BE2C (cell line): ENCODE results near the gene YY1AP1.
"Not testable (repeated sequence)": the region's sequence is repeated elsewhere in the genome, so short reads cannot be mapped to it uniquely, and the experiment has no call there.

Experiments
- DNase-seq: peaks from one replicate; pipeline ENCODE4 v3.0.0-alpha.2; 2020
- H3K27me3 ChIP-seq: fragments of 250-450 bp; sonication (Bioruptor Pico); 2 replicates; pipeline ENCODE4 v1.5.1; 2020; ENCODE audit warnings: mild to moderate bottlenecking
- H3K36me3 ChIP-seq: fragments of 250-450 bp; sonication (Bioruptor Pico); 2 replicates; pipeline ENCODE4 v1.5.1; 2020; ENCODE audit warnings: mild to moderate bottlenecking
- H3K4me1 ChIP-seq: fragments of 250-450 bp; sonication (Bioruptor Pico); 2 replicates; pipeline ENCODE4 v1.5.1; 2020
- H3K4me3 ChIP-seq: 2 replicates; pipeline ENCODE4 v1.5.1; 2011; ENCODE audit warnings: low read depth, low read length
- H3K9me3 ChIP-seq: fragments of 250-450 bp; sonication (Bioruptor Pico); 2 replicates; pipeline ENCODE4 v1.5.1; 2020
- CTCF ChIP-seq: IDR thresholded peaks from 2 replicates; pipeline ENCODE4 v1.5.1; 2012; ENCODE audit warnings: mild to moderate bottlenecking, low read depth, low read length

The YY1AP1 gene

GRCh38 chr1:155681776-155682175 is 6.8 kb downstream of the YY1AP1 start:
- no peak for TF ChIP-seq CTCF
- Histone ChIP-seq H3K4me1 (no peaks in the 10 kb centered on the region), H3K27me3 (no peaks in the 10 kb centered on the region), H3K4me3 (no peak overlapping the region), H3K9me3 (no peaks in the 10 kb centered on the region), H3K36me3 (peaks cover 37% of the 10 kb centered on the region)
- no peak for DNase-seq

- DNase-seq: no peak
- no peaks in the 10 kb centered on the region for H3K9me3 ChIP-seq
- H3K4me1 ChIP-seq: no peaks in the 10 kb centered on the region
- H3K4me3 ChIP-seq: no peak overlapping the region
- TF ChIP-seq CTCF: no peak
- H3K27me3 ChIP-seq: no peaks in the 10 kb centered on the region
- peaks cover 46% of the 10 kb centered on the region for H3K36me3 ChIP-seq
Measured at GRCh38 chr1:155680531-155680930, 8.0 kb downstream of the YY1AP1 start.

- not testable (repeated sequence) for H3K4me1 ChIP-seq, DNase-seq, H3K9me3 ChIP-seq, H3K27me3 ChIP-seq, H3K4me3 ChIP-seq
- H3K36me3 ChIP-seq: peaks cover 59% of the 10 kb centered on the region
Measured at GRCh38 chr1:155678992-155679391, 9.6 kb downstream of the YY1AP1 start.

- Histone ChIP-seq H3K4me3 (no peak overlapping the region), H3K36me3 (peaks cover 67% of the 10 kb centered on the region), H3K27me3 (no peaks in the 10 kb centered on the region), H3K9me3 (no peaks in the 10 kb centered on the region), H3K4me1 (no peaks in the 10 kb centered on the region)
- DNase-seq: no peak
- no peak for TF ChIP-seq CTCF
Measured at GRCh38 chr1:155678027-155678426, 10.5 kb downstream of the YY1AP1 start.

GRCh38 chr1:155673003-155673402 is 15.6 kb downstream of the YY1AP1 start:
- Histone ChIP-seq H3K4me3 (no peak overlapping the region), H3K9me3 (no peaks in the 10 kb centered on the region), H3K36me3 (peaks cover 88% of the 10 kb centered on the region), H3K27me3 (no peaks in the 10 kb centered on the region), H3K4me1 (no peaks in the 10 kb centered on the region)
- TF ChIP-seq CTCF: no peak
- DNase-seq: no peak

- Histone ChIP-seq H3K4me3 (no peak overlapping the region), H3K9me3 (no peaks in the 10 kb centered on the region), H3K27me3 (no peaks in the 10 kb centered on the region), H3K36me3 (peaks cover 87% of the 10 kb centered on the region), H3K4me1 (no peaks in the 10 kb centered on the region)
- no peak for DNase-seq
- TF ChIP-seq CTCF: no peak
Measured at GRCh38 chr1:155671750-155672149, 16.8 kb downstream of the YY1AP1 start.
